ENCODE results near the gene COL20A1. TPM values are rescaled to one million over a fixed set of nuclear protein-coding genes. Genes with fewer than 3 reads are reported as not detected.

COL20A1 gene
- total and polyA plus RNA-seq, 5 experiments from 2014 or later = 0.25 TPM; not detected in 4

- POLR2A ChIA-PET = no interaction called here
- ATAC-seq = no peak
- H3K27me3 Mint-ChIP-seq = peaks cover 0 to 26% (median 6%) of the 10 kb centered on the region in 5 donors
- H3K4me1 Mint-ChIP-seq = peaks cover 0 to 2% (median under 1%) of the 10 kb centered on the region in 4 donors
- no peak overlapping the region for H3K4me3 Mint-ChIP-seq
- no peaks in the 10 kb centered on the region for H3K9me3 Mint-ChIP-seq
- DNase-seq = peak in 1 of 10 donors; percentile 52
- peak overlapping the region in 1 of 10 donors; percentile 89 for H3K27ac Mint-ChIP-seq
- H3K36me3 Mint-ChIP-seq = no peaks in the 10 kb centered on the region
Measured at GRCh38 chr20:63310265-63310991, 17.4 kb downstream of the COL20A1 start.

- Mint-ChIP-seq H3K9me3 (no peaks in the 10 kb centered on the region), H3K36me3 (no peaks in the 10 kb centered on the region), H3K4me1 (peaks cover 0 to 2% (median under 1%) of the 10 kb centered on the region in 4 donors), H3K4me3 (no peak overlapping the region), H3K27me3 (peaks cover 0 to 25% (median 6%) of the 10 kb centered on the region in 5 donors), H3K27ac (no peak overlapping the region)
- DNase-seq (peak in 1 of 10 donors; percentile 34), ATAC-seq (no peak)
- POLR2A ChIA-PET = no interaction called here
Measured at GRCh38 chr20:63311186-63311832, 18.3 kb downstream of the COL20A1 start.

DNA sequence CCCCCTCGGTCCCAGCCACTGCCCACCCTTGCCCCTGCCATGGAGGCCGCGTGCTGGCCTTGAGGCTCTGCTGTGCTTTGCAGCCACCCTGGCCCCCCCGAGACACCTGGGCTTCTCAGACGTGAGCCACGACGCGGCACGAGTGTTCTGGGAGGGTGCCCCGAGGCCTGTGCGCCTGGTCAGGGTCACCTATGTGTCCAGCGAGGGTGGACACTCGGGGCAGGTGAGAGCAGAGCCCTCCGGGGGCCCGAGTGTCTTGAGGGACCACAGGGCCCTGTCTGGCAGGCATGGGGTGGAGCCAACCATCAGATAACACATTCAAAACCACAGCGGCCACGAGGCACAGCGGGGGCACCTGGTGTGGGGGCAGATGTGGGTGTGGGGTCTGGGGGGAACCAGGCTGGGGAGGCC lies 18.9 kb downstream of the COL20A1 start:
- DNase-seq = peak in 1 of 10 donors; percentile 4
- Mint-ChIP-seq H3K4me3 (no peak overlapping the region), H3K4me1 (peaks cover 0 to 2% (median under 1%) of the 10 kb centered on the region in 4 donors), H3K27me3 (peaks cover 0 to 25% (median 6%) of the 10 kb centered on the region in 5 donors), H3K36me3 (no peaks in the 10 kb centered on the region), H3K27ac (no peak overlapping the region), H3K9me3 (no peaks in the 10 kb centered on the region)
- no peak for ATAC-seq
- POLR2A ChIA-PET = no interaction called here

DNA sequence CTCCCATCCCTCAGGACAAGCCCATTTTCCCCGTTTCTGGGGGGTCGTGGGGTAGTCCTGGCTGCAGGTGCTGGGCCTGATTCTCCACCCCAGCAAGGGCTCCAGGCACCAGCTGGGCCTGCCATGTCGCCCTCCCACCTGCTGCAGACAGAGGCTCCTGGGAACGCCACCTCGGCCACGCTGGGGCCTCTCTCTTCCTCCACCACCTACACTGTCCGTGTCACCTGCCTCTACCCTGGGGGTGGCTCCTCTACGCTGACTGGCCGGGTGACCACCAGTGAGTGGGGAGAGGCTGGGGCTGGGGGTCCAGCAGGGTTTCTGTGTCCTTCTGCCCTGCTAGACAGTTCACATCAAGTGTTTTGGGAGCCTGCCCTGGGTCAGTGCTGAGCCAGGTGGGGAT lies 19.3 kb downstream of the COL20A1 start:
- no peak for ATAC-seq
- Mint-ChIP-seq H3K9me3 (no peaks in the 10 kb centered on the region), H3K4me3 (no peak overlapping the region), H3K27ac (peak overlapping the region in 1 of 10 donors; percentile 44), H3K4me1 (peaks cover 0 to 2% (median under 1%) of the 10 kb centered on the region in 4 donors), H3K27me3 (peaks cover 0 to 25% (median 6%) of the 10 kb centered on the region in 5 donors), H3K36me3 (no peaks in the 10 kb centered on the region)
- peak in 1 of 10 donors; percentile 55 for DNase-seq
- POLR2A ChIA-PET = no interaction called here

DNA sequence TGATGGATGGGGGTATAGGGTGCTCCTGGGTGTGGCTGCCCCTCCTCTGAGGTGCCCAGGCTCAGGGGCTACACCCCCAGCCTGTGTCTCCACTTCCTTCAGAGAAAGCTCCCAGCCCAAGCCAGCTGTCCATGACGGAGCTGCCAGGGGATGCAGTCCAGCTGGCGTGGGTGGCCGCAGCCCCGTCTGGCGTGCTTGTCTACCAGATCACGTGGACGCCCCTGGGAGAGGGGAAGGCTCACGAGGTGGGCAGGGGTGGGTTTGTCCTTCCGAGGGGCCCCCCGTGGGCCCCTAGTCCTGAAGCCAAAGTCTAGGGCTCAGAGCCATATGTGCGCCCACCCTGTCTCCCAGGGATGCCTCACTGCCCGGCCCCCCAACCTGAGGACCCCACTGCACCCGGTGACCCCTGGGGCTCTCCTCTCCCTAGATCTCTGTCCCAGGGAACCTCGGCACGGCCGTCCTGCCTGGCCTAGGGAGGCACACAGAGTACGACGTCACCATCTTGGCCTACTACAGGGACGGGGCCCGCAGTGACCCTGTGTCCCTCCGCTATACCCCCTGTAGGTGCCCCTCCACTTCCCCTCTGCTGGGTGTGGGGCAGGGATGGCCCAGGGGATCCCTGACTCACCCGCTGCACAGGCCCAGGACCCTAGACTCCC lies 19.8 kb downstream of the COL20A1 start:
- Mint-ChIP-seq H3K4me3 (no peak overlapping the region), H3K27me3 (peaks cover 0 to 28% (median 6%) of the 10 kb centered on the region in 5 donors), H3K27ac (peak overlapping the region in 1 of 10 donors; percentile 44), H3K36me3 (no peaks in the 10 kb centered on the region), H3K9me3 (no peaks in the 10 kb centered on the region), H3K4me1 (peaks cover 0 to 2% (median under 1%) of the 10 kb centered on the region in 4 donors)
- DNase-seq (peak in 1 of 10 donors; percentile 60), ATAC-seq (no peak)
- POLR2A ChIA-PET = no interaction called here

GRCh38 chr20:63313349-63314014 lies 20.5 kb downstream of the COL20A1 start:
- H3K4me1 Mint-ChIP-seq = peaks cover 0 to 2% (median under 1%) of the 10 kb centered on the region in 4 donors
- POLR2A ChIA-PET = no interaction called here
- H3K36me3 Mint-ChIP-seq = no peaks in the 10 kb centered on the region
- ATAC-seq (no peak), DNase-seq (peak in 2 of 10 donors; percentile 3 to 55)
- H3K4me3 Mint-ChIP-seq = no peak overlapping the region
- H3K27me3 Mint-ChIP-seq = peaks cover 0 to 27% (median 6%) of the 10 kb centered on the region in 5 donors
- H3K9me3 Mint-ChIP-seq = no peaks in the 10 kb centered on the region
- H3K27ac Mint-ChIP-seq = no peak overlapping the region

DNA sequence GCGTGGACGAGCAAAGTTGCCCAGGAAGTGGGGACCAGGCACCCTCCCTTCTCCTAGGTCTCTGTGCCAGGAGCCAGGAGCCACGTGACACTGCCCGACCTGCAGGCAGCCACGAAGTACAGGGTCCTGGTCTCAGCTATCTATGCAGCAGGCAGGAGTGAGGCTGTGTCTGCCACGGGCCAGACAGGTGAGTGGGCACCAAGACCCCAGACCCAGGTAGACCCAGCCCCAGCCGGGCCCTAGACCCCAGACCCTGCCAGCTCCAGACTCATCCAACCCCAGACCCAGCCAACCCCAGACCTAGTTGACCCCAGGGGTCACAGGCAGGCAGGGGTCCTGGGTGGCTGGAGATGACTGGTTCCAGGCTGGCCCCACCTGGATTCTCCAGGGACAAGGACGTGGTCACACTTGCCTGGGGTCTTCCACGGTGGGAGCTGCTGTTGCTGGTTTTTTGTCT lies 21.1 kb downstream of the COL20A1 start:
- Mint-ChIP-seq H3K27me3 (peaks cover 0 to 25% (median 6%) of the 10 kb centered on the region in 5 donors), H3K27ac (no peak overlapping the region), H3K4me3 (no peak overlapping the region), H3K4me1 (peaks cover 0 to 2% (median under 1%) of the 10 kb centered on the region in 4 donors), H3K9me3 (no peaks in the 10 kb centered on the region), H3K36me3 (no peaks in the 10 kb centered on the region)
- ATAC-seq = no peak
- peak in 1 of 10 donors; percentile 52 for DNase-seq
- POLR2A ChIA-PET = no interaction called here

DNA sequence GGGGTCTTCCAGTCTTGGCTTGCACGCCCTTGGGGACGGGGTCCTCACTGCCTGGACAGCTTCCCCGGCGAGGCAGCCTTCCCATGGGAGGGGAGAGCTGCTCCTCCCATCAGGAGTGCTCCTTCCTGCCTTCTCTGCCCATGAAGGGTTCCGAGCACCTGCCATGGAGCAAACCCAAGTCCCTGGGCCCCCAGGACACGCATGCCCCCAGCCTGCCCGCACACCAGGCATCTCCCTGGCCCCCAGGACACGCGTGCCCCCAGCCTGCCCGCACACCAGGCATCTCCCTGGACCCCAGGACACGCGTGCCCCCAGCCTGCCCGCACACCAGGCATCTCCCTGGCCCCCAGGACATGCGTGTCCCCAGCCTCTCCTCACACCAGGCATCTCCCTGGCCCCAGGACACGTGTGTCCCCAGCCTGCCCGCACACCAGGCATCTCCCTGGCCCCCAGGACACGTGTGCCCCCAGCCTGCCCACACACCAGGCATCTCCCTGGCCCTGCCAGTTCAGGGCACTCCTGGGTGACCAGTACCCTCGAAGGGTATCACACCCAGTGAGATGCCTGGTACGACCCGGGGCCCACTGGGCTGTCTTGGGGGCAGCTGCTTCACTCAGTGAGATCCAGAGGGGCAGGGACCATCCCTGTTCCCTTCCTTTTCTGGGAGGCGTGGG lies 21.7 kb downstream of the COL20A1 start:
- Mint-ChIP-seq H3K27ac (peak overlapping the region in 1 of 10 donors; percentile 5), H3K36me3 (no peaks in the 10 kb centered on the region), H3K9me3 (no peaks in the 10 kb centered on the region), H3K27me3 (peaks cover 0 to 22% (median 5%) of the 10 kb centered on the region in 5 donors), H3K4me1 (peaks cover 0 to 2% (median under 1%) of the 10 kb centered on the region in 4 donors), H3K4me3 (no peak overlapping the region)
- DNase-seq (peak in 1 of 10 donors; percentile 52), ATAC-seq (no peak)
- POLR2A ChIA-PET = no interaction called here

GRCh38 chr20:63315240-63315689 lies 22.3 kb downstream of the COL20A1 start:
- Mint-ChIP-seq H3K4me3 (no peak overlapping the region), H3K27me3 (peaks cover 0 to 16% (median 3%) of the 10 kb centered on the region in 5 donors), H3K36me3 (no peaks in the 10 kb centered on the region), H3K27ac (no peak overlapping the region), H3K9me3 (no peaks in the 10 kb centered on the region), H3K4me1 (peaks cover 0 to 2% (median under 1%) of the 10 kb centered on the region in 4 donors)
- ATAC-seq = no peak
- DNase-seq = peak in 1 of 10 donors; percentile 51
- POLR2A ChIA-PET = no interaction called here

DNA sequence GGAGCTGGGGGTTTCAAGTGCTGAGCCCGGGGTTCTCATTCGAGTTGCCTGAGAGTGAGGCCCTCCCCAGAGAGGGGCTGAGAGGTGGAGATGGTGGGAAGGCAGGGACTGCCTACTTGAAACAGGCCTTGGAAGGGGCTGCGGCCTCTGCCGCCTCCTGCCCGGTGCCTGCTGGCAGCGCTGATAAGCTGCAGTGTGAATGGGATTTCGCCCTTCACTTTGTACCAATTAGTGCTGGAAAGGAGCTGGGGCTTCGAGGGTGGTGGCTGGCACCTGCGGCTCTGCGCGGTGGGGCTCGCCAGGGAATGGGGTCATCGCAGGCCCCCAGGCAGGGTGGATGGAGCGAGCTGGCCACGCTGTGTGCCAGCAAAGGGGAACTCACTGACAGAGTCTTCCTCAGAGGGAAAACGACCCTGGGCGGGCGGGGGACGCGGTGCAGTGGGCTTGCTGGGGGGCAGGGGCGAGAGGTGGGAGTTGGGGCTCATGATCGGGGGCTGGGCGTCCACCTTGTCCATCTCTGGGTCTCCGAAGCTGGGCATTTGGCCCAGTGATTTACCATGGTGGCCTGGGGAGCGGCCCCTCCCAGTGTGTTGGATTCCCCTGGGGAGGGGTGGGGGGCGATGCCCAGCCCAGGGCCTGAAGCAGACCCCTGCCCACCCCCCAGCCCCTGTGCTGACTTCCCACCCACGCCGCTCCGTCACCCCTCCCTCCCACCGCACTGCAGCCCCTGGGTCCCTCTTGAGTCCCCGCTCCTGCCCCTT lies 22.9 kb downstream of the COL20A1 start:
- H3K4me1 Mint-ChIP-seq = no peaks in the 10 kb centered on the region
- DNase-seq (peak in 1 of 10 donors; percentile 53), ATAC-seq (no peak)
- peaks cover 0 to 15% (median 2%) of the 10 kb centered on the region in 5 donors for H3K27me3 Mint-ChIP-seq
- POLR2A ChIA-PET = no interaction called here
- peak overlapping the region in 1 of 10 donors; percentile 9 for H3K27ac Mint-ChIP-seq
- H3K9me3 Mint-ChIP-seq = no peaks in the 10 kb centered on the region
- H3K4me3 Mint-ChIP-seq = no peak overlapping the region
- no peaks in the 10 kb centered on the region for H3K36me3 Mint-ChIP-seq

- Mint-ChIP-seq H3K4me1 (no peaks in the 10 kb centered on the region), H3K27me3 (peaks cover 0 to 18% (median 2%) of the 10 kb centered on the region in 5 donors), H3K36me3 (no peaks in the 10 kb centered on the region), H3K4me3 (no peak overlapping the region), H3K27ac (no peak overlapping the region), H3K9me3 (no peaks in the 10 kb centered on the region)
- ATAC-seq (no peak), DNase-seq (peak in 1 of 10 donors; percentile 32)
- POLR2A ChIA-PET = no interaction called here
Measured at GRCh38 chr20:63316502-63316921, 23.5 kb downstream of the COL20A1 start.
